IMR-90 (cell line): ENCODE results near the gene SPHK2. TPM values are rescaled to one million over a fixed set of nuclear protein-coding genes. Genes with fewer than 3 reads are reported as not detected.

Experiments
- ATAC-seq: fragments of 200-7000 bp; cut with Tn5 transposase; 2 replicates; pipeline ENCODE4 v1.9.1; 2020; ENCODE audit warnings: low read depth, mild to moderate bottlenecking, moderate library complexity
- BruUV-seq: library from RNA; stranded (reverse); fragments of 400-500 nt; replicated peaks from 2 replicates; lab custom pipeline; 2021; lab: Mats Ljungman, UMichigan
- CTCF ChIA-PET: fragments of 300-600 bp; formaldehyde crosslinking; extraction: SDS; loops from one replicate; lab custom pipeline; 2021; ENCODE audit warnings: antibody characterized with exemption; lab: Yijun Ruan, JAX
- POLR2A ChIA-PET: fragments of 300-600 bp; sonication (Branson Sonifier 250); formaldehyde crosslinking; loops from one replicate; lab custom pipeline; 2022; ENCODE audit warnings: antibody characterized with exemption; ENCODE audit not compliant: unreplicated experiment; lab: Charles Lee
- DNase-seq: peaks from one replicate; pipeline ENCODE4 v3.0.0; 2013
- H2AFZ ChIP-seq: replicated peaks from 2 replicates; pipeline ENCODE3; 2013; ENCODE audit warnings: low read length, mild to moderate bottlenecking; ENCODE audit not compliant: poor library complexity
- H2AK5ac ChIP-seq: 2 replicates; pipeline ENCODE4 v1.6.1; 2013; ENCODE audit warnings: low read depth, low read length, inconsistent platforms
- H2AK9ac ChIP-seq: replicated peaks from 2 replicates; pipeline ENCODE3; 2013; ENCODE audit warnings: mild to moderate bottlenecking, low read depth, low read length, moderate library complexity; ENCODE audit not compliant: poor library complexity
- H2BK120ac ChIP-seq: 2 replicates; pipeline ENCODE4 v1.6.1; 2013; ENCODE audit warnings: low read depth, low read length, inconsistent platforms
- H2BK15ac ChIP-seq: 3 replicates; pipeline ENCODE4 v1.6.1; 2013; ENCODE audit warnings: low read depth, low read length, inconsistent platforms
- H2BK20ac ChIP-seq: 2 replicates; pipeline ENCODE4 v1.6.1; 2013; ENCODE audit warnings: low read depth, mild to moderate bottlenecking, inconsistent platforms, low read length, moderate library complexity
- H2BK5ac ChIP-seq: 2 replicates; pipeline ENCODE4 v1.6.1; 2013; ENCODE audit warnings: mild to moderate bottlenecking, low read depth, low read length, inconsistent platforms; ENCODE audit not compliant: poor library complexity, severe bottlenecking
- H3K14ac ChIP-seq: replicated peaks from 2 replicates; pipeline ENCODE4 v1.6.1; 2013; ENCODE audit warnings: low read depth, low read length, inconsistent platforms
- H3K18ac ChIP-seq: 2 replicates; pipeline ENCODE4 v1.6.1; 2013; ENCODE audit warnings: low read depth, low read length, control low read depth
- H3K23ac ChIP-seq: 2 replicates; pipeline ENCODE4 v1.6.1; 2013; ENCODE audit warnings: low read depth, low read length, inconsistent platforms
- H3K27ac ChIP-seq: 2 replicates; pipeline ENCODE4 v1.5.1; 2013; ENCODE audit warnings: mild to moderate bottlenecking, control low read depth, low read length; ENCODE audit not compliant: insufficient read depth
- H3K27me3 ChIP-seq: 2 replicates; pipeline ENCODE4 v1.6.1; 2013; ENCODE audit warnings: low read length; ENCODE audit not compliant: control insufficient read depth, insufficient read depth
- H3K36me3 ChIP-seq: 2 replicates; pipeline ENCODE4 v1.6.1; 2013; ENCODE audit warnings: low read length, mixed read lengths; ENCODE audit not compliant: control insufficient read depth, insufficient read depth
- H3K4ac ChIP-seq: 2 replicates; pipeline ENCODE4 v1.6.1; 2013; ENCODE audit warnings: low read depth, low read length, inconsistent platforms
- H3K4me1 ChIP-seq: 2 replicates; pipeline ENCODE4 v1.6.1; 2013; ENCODE audit warnings: low read length, mixed read lengths; ENCODE audit not compliant: control insufficient read depth, insufficient read depth
- H3K4me2 ChIP-seq: 2 replicates; pipeline ENCODE4 v1.6.1; 2013; ENCODE audit warnings: low read depth, mild to moderate bottlenecking, control low read depth, low read length, moderate library complexity
- H3K4me3 ChIP-seq: 2 replicates; pipeline ENCODE4 v1.5.1; 2013; ENCODE audit warnings: low read depth, mild to moderate bottlenecking, control low read depth, low read length, moderate library complexity; ENCODE audit not compliant: insufficient read depth
- H3K56ac ChIP-seq: 2 replicates; pipeline ENCODE4 v1.6.1; 2013; ENCODE audit warnings: low read length, inconsistent platforms; ENCODE audit not compliant: insufficient read depth; ENCODE audit errors: extremely low read depth
- H3K79me1 ChIP-seq, 2 experiments: 2 replicates each; pipeline ENCODE4 v1.6.1; 2013; ENCODE audit warnings: low read length in 2 of 2, inconsistent platforms in 1 of 2, low read depth in 1 of 2
- H3K9ac ChIP-seq: 2 replicates; pipeline ENCODE4 v1.6.1; 2013; ENCODE audit warnings: low read depth, low read length, control low read depth
- H3K9me1 ChIP-seq: 2 replicates; pipeline ENCODE4 v1.6.1; 2013; ENCODE audit warnings: low read length, inconsistent platforms; ENCODE audit not compliant: insufficient read depth
- H3K9me3 ChIP-seq: 2 replicates; pipeline ENCODE4 v1.6.1; 2013; ENCODE audit warnings: low read length; ENCODE audit not compliant: control insufficient read depth, insufficient read depth
- H4K20me1 ChIP-seq: 2 replicates; pipeline ENCODE4 v1.6.1; 2013; ENCODE audit warnings: low read length, inconsistent platforms; ENCODE audit not compliant: insufficient read depth
- H4K5ac ChIP-seq: 2 replicates; pipeline ENCODE4 v1.6.1; 2013; ENCODE audit warnings: mild to moderate bottlenecking, low read depth, low read length, control low read depth
- H4K8ac ChIP-seq, 2 experiments: 2 replicates each; pipeline ENCODE4 v1.6.1; 2013; ENCODE audit warnings: low read depth in 2 of 2, low read length in 2 of 2, control low read depth in 1 of 2, inconsistent platforms in 1 of 2
- H4K91ac ChIP-seq: 2 replicates; pipeline ENCODE4 v1.6.1; 2013; ENCODE audit warnings: low read depth, low read length, inconsistent platforms; ENCODE audit not compliant: insufficient read depth
- CEBPB ChIP-seq: IDR thresholded peaks from 2 replicates; pipeline ENCODE4 v1.6.1; 2012; ENCODE audit warnings: low read depth, low read length, improper control_type of control experiment
- CHD1 ChIP-seq: IDR thresholded peaks from 2 replicates; pipeline ENCODE4 v1.6.1; 2012; ENCODE audit warnings: low read depth, low read length, improper control_type of control experiment
- CTCF ChIP-seq: conservative IDR thresholded peaks from 2 replicates; pipeline ENCODE4 v1.5.1; 2012; ENCODE audit warnings: mild to moderate bottlenecking, low read depth, low read length, improper control_type of control experiment
- FOS ChIP-seq: fragments of 150-350 bp; IDR thresholded peaks from 2 replicates; pipeline ENCODE4 v1.6.1; 2016; ENCODE audit warnings: low read depth, low read length
- MXI1 ChIP-seq: IDR thresholded peaks from 2 replicates; pipeline ENCODE4 v1.6.1; 2012; ENCODE audit warnings: low read depth, mild to moderate bottlenecking, low read length, moderate library complexity, borderline replicate concordance
- RAD21 ChIP-seq: IDR thresholded peaks from 2 replicates; pipeline ENCODE4 v1.6.1; 2012; ENCODE audit warnings: low read length, improper control_type of control experiment
- RCOR1 ChIP-seq: IDR thresholded peaks from 2 replicates; pipeline ENCODE4 v1.6.1; 2012; ENCODE audit warnings: mild to moderate bottlenecking, low read length, improper control_type of control experiment; ENCODE audit not compliant: insufficient replicate concordance
- RFX5 ChIP-seq: IDR thresholded peaks from 2 replicates; pipeline ENCODE4 v1.8.0; 2012; ENCODE audit warnings: low read depth, mild to moderate bottlenecking, low read length, moderate library complexity
- SMC3 ChIP-seq: fragments of 150-350 bp; IDR thresholded peaks from 2 replicates; pipeline ENCODE4 v1.6.1; 2016; ENCODE audit warnings: low read depth, mild to moderate bottlenecking, antibody characterized with exemption, low read length, moderate library complexity
- USF2 ChIP-seq: fragments of 150-350 bp; IDR thresholded peaks from 2 replicates; pipeline ENCODE4 v1.6.1; 2017; ENCODE audit warnings: mild to moderate bottlenecking, antibody characterized with exemption, low read length, low read depth
- WGBS, 2 experiments: methylation state at CpG; one replicate each; pipeline versions ENCODE4 v1.1.5 to v1.1.7; 2013; ENCODE audit warnings: missing lambda C conversion rate in 2 of 2; ENCODE audit not compliant: insufficient read length in 1 of 2; ENCODE audit errors: extremely low coverage in 2 of 2; 5-methylcytosine and 5-hydroxymethylcytosine counted together
- dilution Hi-C: fragments of 300-500 bp; cut with HindIII; formaldehyde crosslinking; loops from one replicate; pipeline ENCODE4 v1.14.3; 2018; ENCODE audit warnings: low sequenced_read_pairs; ENCODE audit not compliant: unreplicated experiment
- in situ Hi-C: fragments of 300-500 bp; cut with MboI; formaldehyde crosslinking; loops from 3 replicates; pipeline ENCODE4 v1.14.3; 2019; ENCODE audit warnings: low sequenced_read_pairs, inconsistent platforms, mixed read lengths
- intact Hi-C: fragments of 100-400 bp; cut with micrococcal nuclease; formaldehyde crosslinking; loops from 2 replicates; pipeline ENCODE4 v1.10.0; 2022
- polyA plus RNA-seq, 3 experiments: library from polyadenylated mRNA; depleted of rRNA; stranded (reverse); fragments of >200 nt; gene quantifications; 2 replicates each; pipeline ENCODE4 v1.2.3, GENCODE V29; 2012; ENCODE audit warnings: low replicate concordance in 1 of 3
- total RNA-seq: library from RNA; depleted of rRNA; stranded (reverse); fragments of >200 nt; gene quantifications from 2 replicates; pipeline ENCODE4 v1.2.3, GENCODE V29; 2012
- TF ChIP-seq, protein P1 (sequence below): fragments of 150-350 bp; IDR thresholded peaks from 2 replicates; pipeline ENCODE4 v1.6.1; 2016; ENCODE audit warnings: low read depth, mild to moderate bottlenecking, low read length, moderate library complexity, borderline replicate concordance

Gene SPHK2
- total and polyA plus RNA-seq, 2 of the 4 experiments (the other 2 are of a cell fraction), result 1.6 to 9.9 TPM

DNA sequence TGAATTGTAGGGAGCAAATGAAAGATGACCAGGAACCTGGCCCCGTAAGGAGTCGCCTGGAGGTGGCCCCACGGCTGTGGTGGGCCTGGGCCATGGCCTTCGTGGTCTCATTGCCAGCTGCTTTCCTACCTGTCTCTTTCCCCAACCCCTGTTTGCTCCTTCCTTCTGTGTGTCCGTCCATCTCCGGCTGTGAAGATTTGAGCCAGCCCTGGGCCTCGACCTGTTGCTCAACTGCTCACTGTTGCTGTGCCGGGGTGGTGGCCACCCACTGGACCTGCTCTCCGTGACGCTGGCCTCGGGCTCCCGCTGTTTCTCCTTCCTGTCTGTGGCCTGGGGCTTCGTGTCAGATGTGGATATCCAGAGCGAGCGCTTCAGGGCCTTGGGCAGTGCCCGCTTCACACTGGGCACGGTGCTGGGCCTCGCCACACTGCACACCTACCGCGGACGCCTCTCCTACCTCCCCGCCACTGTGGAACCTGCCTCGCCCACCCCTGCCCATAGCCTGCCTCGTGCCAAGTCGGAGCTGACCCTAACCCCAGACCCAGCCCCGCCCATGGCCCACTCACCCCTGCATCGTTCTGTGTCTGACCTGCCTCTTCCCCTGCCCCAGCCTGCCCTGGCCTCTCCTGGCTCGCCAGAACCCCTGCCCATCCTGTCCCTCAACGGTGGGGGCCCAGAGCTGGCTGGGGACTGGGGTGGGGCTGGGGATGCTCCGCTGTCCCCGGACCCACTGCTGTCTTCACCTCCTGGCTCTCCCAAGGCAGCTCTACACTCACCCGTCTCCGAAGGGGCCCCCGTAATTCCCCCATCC lies 9.4 kb downstream of the SPHK2 start:
- Histone ChIP-seq H2AK9ac (peak overlapping the region; percentile 47), H3K9ac (no peak overlapping the region), H3K79me1 (peaks cover 4 to 15% of the 10 kb centered on the region in 2 experiments; a peak in 3 of 4 replicates), H3K4me3 (no peak overlapping the region), H3K23ac (no peak overlapping the region), H4K20me1 (no peaks in the 10 kb centered on the region), H3K56ac (no peak overlapping the region), H3K4me2 (no peak overlapping the region), H2BK15ac (no peak overlapping the region), H4K91ac (no peak overlapping the region), H2AFZ (no peak overlapping the region), H3K18ac (no peak overlapping the region), H2BK20ac (no peak overlapping the region), H3K27ac (no peak overlapping the region), H3K9me3 (no peaks in the 10 kb centered on the region), H4K5ac (no peak overlapping the region), H3K4me1 (peaks cover 29% of the 10 kb centered on the region), H3K14ac (no peak overlapping the region), H3K27me3 (no peaks in the 10 kb centered on the region), H3K4ac (no peak overlapping the region), H3K9me1 (peaks cover 10% of the 10 kb centered on the region), H2BK120ac (no peak overlapping the region), H3K36me3 (peaks cover 6% of the 10 kb centered on the region; the same call in 1 of the 2 replicates), H2AK5ac (no peak overlapping the region), H4K8ac (no peak overlapping the region), H2BK5ac (no peak overlapping the region)
- ChIA-PET POLR2A (no interaction called here), CTCF (no interaction called here)
- intact Hi-C loops (no loop called here), in situ Hi-C loops (no loop called here), dilution Hi-C loops (no loop called here)
- no peak for TF ChIP-seq CEBPB
- TF ChIP-seq FOS, result no peak
- no peak for TF ChIP-seq CTCF
- no peak for TF ChIP-seq USF2
- no peak for TF ChIP-seq MXI1
- no peak for TF ChIP-seq CHD1
- no peak for TF ChIP-seq SMC3
- no peak for TF ChIP-seq RAD21
- TF ChIP-seq, protein P1, sequence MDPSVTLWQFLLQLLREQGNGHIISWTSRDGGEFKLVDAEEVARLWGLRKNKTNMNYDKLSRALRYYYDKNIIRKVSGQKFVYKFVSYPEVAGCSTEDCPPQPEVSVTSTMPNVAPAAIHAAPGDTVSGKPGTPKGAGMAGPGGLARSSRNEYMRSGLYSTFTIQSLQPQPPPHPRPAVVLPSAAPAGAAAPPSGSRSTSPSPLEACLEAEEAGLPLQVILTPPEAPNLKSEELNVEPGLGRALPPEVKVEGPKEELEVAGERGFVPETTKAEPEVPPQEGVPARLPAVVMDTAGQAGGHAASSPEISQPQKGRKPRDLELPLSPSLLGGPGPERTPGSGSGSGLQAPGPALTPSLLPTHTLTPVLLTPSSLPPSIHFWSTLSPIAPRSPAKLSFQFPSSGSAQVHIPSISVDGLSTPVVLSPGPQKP, result no peak
- no peak for TF ChIP-seq RCOR1
- no peak for TF ChIP-seq RFX5
- DNase-seq (no peak), ATAC-seq (no peak)
- 83% methylated on average over 19 of the region's 34 CpGs; no CpG with 5 or more reads in 1 of the 2 experiments for WGBS, 2 experiments
- BruUV-seq, result no TSS peak
